Immature natural killer cell (primary cell): ENCODE results near the gene CDH4. TPM values are rescaled to one million over a fixed set of nuclear protein-coding genes. Genes with fewer than 3 reads are reported as not detected.

Source experiments
- DNase-seq, 3 donors: peaks; one replicate each; pipeline ENCODE4 v3.0.0; 2022; ENCODE audit warnings: mixed read lengths in 1 of 3
- H3K27ac Mint-ChIP-seq, 6 donors: one replicate each; pipeline ENCODE4 v1.8.0; 2020; ENCODE audit warnings: mixed read lengths in 6 of 6, mild to moderate bottlenecking in 5 of 6, inconsistent platforms in 4 of 6, moderate library complexity in 3 of 6
- H3K27me3 Mint-ChIP-seq, 3 donors: one replicate each; pipeline ENCODE4 v1.8.0; 2020 to 2021; ENCODE audit warnings: low read depth in 3 of 3, mild to moderate bottlenecking in 3 of 3, mixed read lengths in 3 of 3, moderate library complexity in 3 of 3, inconsistent platforms in 1 of 3
- H3K36me3 Mint-ChIP-seq, 3 donors: one replicate each; pipeline ENCODE4 v1.8.0; 2020; ENCODE audit warnings: mixed read lengths in 3 of 3, inconsistent platforms in 2 of 3, mild to moderate bottlenecking in 2 of 3
- H3K4me1 Mint-ChIP-seq, 2 donors: one replicate each; pipeline ENCODE4 v1.8.0; 2020; ENCODE audit warnings: inconsistent platforms in 2 of 2, mild to moderate bottlenecking in 2 of 2, mixed read lengths in 2 of 2, moderate library complexity in 1 of 2
- H3K4me3 Mint-ChIP-seq, 5 donors: one replicate each; pipeline ENCODE4 v1.8.0; 2020; ENCODE audit warnings: mild to moderate bottlenecking in 5 of 5, mixed read lengths in 5 of 5, inconsistent platforms in 3 of 5, moderate library complexity in 3 of 5
- H3K9me3 Mint-ChIP-seq, 6 donors: one replicate each; pipeline ENCODE4 v1.8.0; 2020; ENCODE audit warnings: mild to moderate bottlenecking in 6 of 6, mixed read lengths in 6 of 6, inconsistent platforms in 4 of 6, moderate library complexity in 3 of 6
- polyA plus RNA-seq, 3 donors: library from polyadenylated mRNA; unstranded; fragments of 300-500 nt; fragmentation: Illumina TruSeq; gene quantifications; one replicate each; pipeline ENCODE4 v1.2.3, GENCODE V29; 2021

CDH4 gene
- polyA plus RNA-seq, 3 donors from 2014 or later = not detected

GRCh38 chr20:61499859-61500554, 247.9 kb downstream of the CDH4 start:
- Mint-ChIP-seq H3K27me3 (peaks cover 0 to 3% (median 1%) of the 10 kb centered on the region in 3 donors), H3K9me3 (peaks cover 0 to 7% (median 0%) of the 10 kb centered on the region in 6 donors), H3K4me1 (no peaks in the 10 kb centered on the region), H3K36me3 (no peaks in the 10 kb centered on the region), H3K4me3 (no peak overlapping the region), H3K27ac (no peak overlapping the region)
- no peak for DNase-seq

- no peak for DNase-seq
- Mint-ChIP-seq H3K27me3 (peaks cover 0 to 3% (median 1%) of the 10 kb centered on the region in 3 donors), H3K4me3 (no peak overlapping the region), H3K36me3 (no peaks in the 10 kb centered on the region), H3K9me3 (peaks cover 0 to 7% (median 0%) of the 10 kb centered on the region in 6 donors), H3K27ac (no peak overlapping the region), H3K4me1 (no peaks in the 10 kb centered on the region)
These were observed 248.8 kb downstream of the CDH4 start for GRCh38 chr20:61500791-61501321.

- Mint-ChIP-seq H3K27me3 (peaks cover 0 to 7% (median 1%) of the 10 kb centered on the region in 3 donors), H3K27ac (no peak overlapping the region), H3K4me1 (no peaks in the 10 kb centered on the region), H3K9me3 (peaks cover 0 to 4% (median 0%) of the 10 kb centered on the region in 6 donors), H3K4me3 (no peak overlapping the region), H3K36me3 (no peaks in the 10 kb centered on the region)
- no peak for DNase-seq
These were observed 250.4 kb downstream of the CDH4 start for GRCh38 chr20:61502433-61502832.

- H3K27me3 Mint-ChIP-seq = peaks cover 0 to 10% (median 1%) of the 10 kb centered on the region in 3 donors
- DNase-seq = no peak
- H3K27ac Mint-ChIP-seq = no peak overlapping the region
- H3K9me3 Mint-ChIP-seq = peaks cover 0 to 4% (median 0%) of the 10 kb centered on the region in 6 donors
- H3K4me1 Mint-ChIP-seq = no peaks in the 10 kb centered on the region
- H3K36me3 Mint-ChIP-seq = no peaks in the 10 kb centered on the region
- no peak overlapping the region for H3K4me3 Mint-ChIP-seq
These were observed 251.0 kb downstream of the CDH4 start for GRCh38 chr20:61503106-61503505.

GRCh38 chr20:61505508-61505907, 253.4 kb downstream of the CDH4 start:
- Mint-ChIP-seq H3K36me3 (no peaks in the 10 kb centered on the region), H3K27me3 (peaks cover 0 to 16% (median 3%) of the 10 kb centered on the region in 3 donors), H3K27ac (no peak overlapping the region), H3K9me3 (peaks cover 0 to 4% (median 0%) of the 10 kb centered on the region in 6 donors), H3K4me1 (no peaks in the 10 kb centered on the region), H3K4me3 (no peak overlapping the region)
- no peak for DNase-seq

- no peaks in the 10 kb centered on the region for H3K4me1 Mint-ChIP-seq
- no peaks in the 10 kb centered on the region for H3K9me3 Mint-ChIP-seq
- no peaks in the 10 kb centered on the region for H3K36me3 Mint-ChIP-seq
- H3K4me3 Mint-ChIP-seq = no peak overlapping the region
- H3K27me3 Mint-ChIP-seq = peaks cover 0 to 16% (median 3%) of the 10 kb centered on the region in 3 donors
- DNase-seq = no peak
- no peak overlapping the region for H3K27ac Mint-ChIP-seq
These were observed 255.7 kb downstream of the CDH4 start for GRCh38 chr20:61507778-61508177.

GRCh38 chr20:61508301-61509096, 256.4 kb downstream of the CDH4 start:
- H3K27ac Mint-ChIP-seq = no peak overlapping the region
- no peaks in the 10 kb centered on the region for H3K36me3 Mint-ChIP-seq
- H3K4me1 Mint-ChIP-seq = no peaks in the 10 kb centered on the region
- H3K27me3 Mint-ChIP-seq = peaks cover 0 to 16% (median 3%) of the 10 kb centered on the region in 3 donors
- H3K9me3 Mint-ChIP-seq = no peaks in the 10 kb centered on the region
- no peak overlapping the region for H3K4me3 Mint-ChIP-seq
- DNase-seq = no peak

- Mint-ChIP-seq H3K4me3 (no peak overlapping the region), H3K36me3 (no peaks in the 10 kb centered on the region), H3K4me1 (no peaks in the 10 kb centered on the region), H3K27me3 (peaks cover 0 to 16% (median 4%) of the 10 kb centered on the region in 3 donors), H3K27ac (no peak overlapping the region), H3K9me3 (peaks cover 0 to 1% (median 0%) of the 10 kb centered on the region in 6 donors)
- DNase-seq = no peak
These were observed 258.8 kb downstream of the CDH4 start for GRCh38 chr20:61510778-61511330.

- Mint-ChIP-seq H3K36me3 (no peaks in the 10 kb centered on the region), H3K9me3 (peaks cover 0 to 1% (median 0%) of the 10 kb centered on the region in 6 donors), H3K4me3 (no peak overlapping the region), H3K27ac (no peak overlapping the region), H3K27me3 (peaks cover 2 to 11% (median 4%) of the 10 kb centered on the region in 3 donors), H3K4me1 (no peaks in the 10 kb centered on the region)
- no peak for DNase-seq
These were observed 260.4 kb downstream of the CDH4 start for GRCh38 chr20:61512475-61512874.

- no peak overlapping the region for H3K27ac Mint-ChIP-seq
- H3K36me3 Mint-ChIP-seq = no peaks in the 10 kb centered on the region
- H3K9me3 Mint-ChIP-seq = peaks cover 0 to 1% (median 0%) of the 10 kb centered on the region in 6 donors
- H3K4me3 Mint-ChIP-seq = no peak overlapping the region
- H3K4me1 Mint-ChIP-seq = no peaks in the 10 kb centered on the region
- peaks cover 2 to 8% (median 4%) of the 10 kb centered on the region in 3 donors for H3K27me3 Mint-ChIP-seq
- DNase-seq = no peak
These were observed 261.3 kb downstream of the CDH4 start for GRCh38 chr20:61513124-61514017.

- H3K4me3 Mint-ChIP-seq = no peak overlapping the region
- no peak overlapping the region for H3K27ac Mint-ChIP-seq
- DNase-seq = no peak
- peaks cover 0 to 3% (median 0%) of the 10 kb centered on the region in 6 donors for H3K9me3 Mint-ChIP-seq
- H3K27me3 Mint-ChIP-seq = peaks cover 2 to 8% (median 5%) of the 10 kb centered on the region in 3 donors
- no peaks in the 10 kb centered on the region for H3K4me1 Mint-ChIP-seq
- H3K36me3 Mint-ChIP-seq = no peaks in the 10 kb centered on the region
These were observed 261.9 kb downstream of the CDH4 start for GRCh38 chr20:61514018-61514365.

- Mint-ChIP-seq H3K4me3 (no peak overlapping the region), H3K27me3 (peaks cover 2 to 7% (median 5%) of the 10 kb centered on the region in 3 donors), H3K27ac (no peak overlapping the region), H3K4me1 (no peaks in the 10 kb centered on the region), H3K36me3 (no peaks in the 10 kb centered on the region), H3K9me3 (peaks cover 0 to 3% (median 0%) of the 10 kb centered on the region in 6 donors)
- no peak for DNase-seq
These were observed 262.3 kb downstream of the CDH4 start for GRCh38 chr20:61514396-61514795.
